GM18499 (cell line): Measurements from ENCODE around the gene RPL18.

Source experiments
- ATAC-seq: cut with Tn5 transposase; IDR thresholded peaks from one replicate; pipeline ENCODE4 v1.9.1; 2021; ENCODE audit warnings: moderate number of reproducible peaks; ENCODE audit not compliant: insufficient read depth, unreplicated experiment

RPL18 gene

DNA sequence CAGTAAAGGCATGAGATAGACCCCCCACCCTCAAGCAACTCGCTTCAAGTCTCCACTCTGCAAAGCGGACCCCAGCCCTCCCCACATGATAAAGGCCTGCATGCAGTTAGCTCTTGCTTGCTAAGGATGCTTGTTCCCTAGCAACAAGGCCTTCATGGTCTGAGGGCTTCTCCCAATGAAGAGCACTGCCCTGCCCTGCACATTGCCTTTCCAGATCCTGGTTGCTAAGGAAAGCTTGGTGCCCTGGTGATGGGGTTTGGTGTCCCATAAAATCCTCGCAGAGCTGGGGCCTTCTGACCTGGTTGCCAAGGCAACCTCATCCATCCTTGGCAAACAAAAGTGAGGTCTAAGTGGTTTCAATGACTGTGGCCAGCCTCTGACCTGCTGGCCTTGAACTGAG is 12.2 kb upstream of the RPL18 start:
- no peak for ATAC-seq

DNA sequence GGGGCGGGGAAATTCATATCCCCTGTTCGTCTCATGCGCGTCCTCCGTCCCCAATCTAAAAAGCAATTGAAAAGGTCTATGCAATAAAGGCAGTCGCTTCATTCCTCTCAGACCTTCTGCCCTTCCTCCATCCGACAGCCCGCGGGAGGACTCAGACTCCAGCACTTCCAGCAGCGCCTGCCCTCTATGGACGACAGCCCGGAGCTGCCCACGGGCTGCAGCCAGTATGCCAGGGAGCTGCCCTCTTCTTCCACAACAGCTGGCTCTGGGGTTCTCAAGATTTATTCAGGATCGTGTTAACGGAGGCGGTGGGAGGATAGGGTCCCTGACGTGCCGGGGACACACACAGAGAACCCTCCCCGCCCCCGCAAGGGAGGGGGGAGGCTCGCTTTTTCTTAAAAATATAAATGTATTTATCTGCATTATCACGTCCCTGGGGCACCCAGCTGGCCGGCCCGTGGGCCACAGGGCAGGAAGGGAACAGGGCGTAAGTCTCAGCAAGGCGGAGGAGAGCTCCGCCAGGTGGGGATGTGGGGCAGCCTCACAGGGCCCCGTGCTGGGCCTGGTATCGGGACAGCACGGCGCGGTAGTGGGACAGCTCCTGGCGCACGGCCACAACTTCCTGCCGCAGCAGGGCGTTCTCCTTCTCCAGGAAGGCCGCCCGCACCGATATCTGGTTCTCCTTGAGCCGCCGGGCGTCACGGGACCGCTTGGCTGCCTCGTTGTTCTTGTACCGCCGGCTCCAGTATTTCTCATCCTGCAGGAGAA is 11.5 kb upstream of the RPL18 start:
- ATAC-seq = no peak

DNA sequence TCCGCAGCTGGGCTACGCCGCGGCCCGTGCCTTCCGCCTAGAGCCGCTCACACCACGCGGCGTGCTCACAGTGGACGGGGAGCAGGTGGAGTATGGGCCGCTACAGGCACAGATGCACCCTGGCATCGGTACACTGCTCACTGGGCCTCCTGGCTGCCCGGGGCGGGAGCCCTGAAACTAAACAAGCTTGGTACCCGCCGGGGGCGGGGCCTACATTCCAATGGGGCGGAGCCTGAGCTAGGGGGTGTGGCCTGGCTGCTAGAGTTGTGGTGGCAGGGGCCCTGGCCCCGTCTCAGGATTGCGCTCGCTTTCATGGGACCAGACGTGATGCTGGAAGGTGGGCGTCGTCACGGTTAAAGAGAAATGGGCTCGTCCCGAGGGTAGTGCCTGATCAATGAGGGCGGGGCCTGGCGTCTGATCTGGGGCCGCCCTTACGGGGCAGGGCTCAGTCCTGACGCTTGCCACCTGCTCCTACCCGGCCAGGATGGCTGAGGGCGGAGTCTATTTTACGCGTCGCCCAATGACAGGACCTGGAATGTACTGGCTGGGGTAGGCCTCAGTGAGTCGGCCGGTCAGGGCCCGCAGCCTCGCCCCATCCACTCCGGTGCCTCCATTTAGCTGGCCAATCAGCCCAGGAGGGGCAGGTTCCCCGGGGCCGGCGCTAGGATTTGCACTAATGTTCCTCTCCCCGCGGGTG is 10.8 kb upstream of the RPL18 start:
- ATAC-seq = no peak

DNA sequence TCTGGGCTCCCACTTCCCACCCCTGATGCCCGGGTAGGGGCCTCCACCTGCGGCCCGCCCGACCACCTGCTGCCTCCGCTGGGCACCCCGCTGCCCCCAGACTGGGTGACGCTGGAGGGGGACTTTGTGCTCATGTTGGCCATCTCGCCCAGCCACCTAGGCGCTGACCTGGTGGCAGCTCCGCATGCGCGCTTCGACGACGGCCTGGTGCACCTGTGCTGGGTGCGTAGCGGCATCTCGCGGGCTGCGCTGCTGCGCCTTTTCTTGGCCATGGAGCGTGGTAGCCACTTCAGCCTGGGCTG is 10.3 kb upstream of the RPL18 start:
- ATAC-seq = no peak

DNA sequence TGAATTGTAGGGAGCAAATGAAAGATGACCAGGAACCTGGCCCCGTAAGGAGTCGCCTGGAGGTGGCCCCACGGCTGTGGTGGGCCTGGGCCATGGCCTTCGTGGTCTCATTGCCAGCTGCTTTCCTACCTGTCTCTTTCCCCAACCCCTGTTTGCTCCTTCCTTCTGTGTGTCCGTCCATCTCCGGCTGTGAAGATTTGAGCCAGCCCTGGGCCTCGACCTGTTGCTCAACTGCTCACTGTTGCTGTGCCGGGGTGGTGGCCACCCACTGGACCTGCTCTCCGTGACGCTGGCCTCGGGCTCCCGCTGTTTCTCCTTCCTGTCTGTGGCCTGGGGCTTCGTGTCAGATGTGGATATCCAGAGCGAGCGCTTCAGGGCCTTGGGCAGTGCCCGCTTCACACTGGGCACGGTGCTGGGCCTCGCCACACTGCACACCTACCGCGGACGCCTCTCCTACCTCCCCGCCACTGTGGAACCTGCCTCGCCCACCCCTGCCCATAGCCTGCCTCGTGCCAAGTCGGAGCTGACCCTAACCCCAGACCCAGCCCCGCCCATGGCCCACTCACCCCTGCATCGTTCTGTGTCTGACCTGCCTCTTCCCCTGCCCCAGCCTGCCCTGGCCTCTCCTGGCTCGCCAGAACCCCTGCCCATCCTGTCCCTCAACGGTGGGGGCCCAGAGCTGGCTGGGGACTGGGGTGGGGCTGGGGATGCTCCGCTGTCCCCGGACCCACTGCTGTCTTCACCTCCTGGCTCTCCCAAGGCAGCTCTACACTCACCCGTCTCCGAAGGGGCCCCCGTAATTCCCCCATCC is 9.7 kb upstream of the RPL18 start:
- no peak for ATAC-seq

DNA sequence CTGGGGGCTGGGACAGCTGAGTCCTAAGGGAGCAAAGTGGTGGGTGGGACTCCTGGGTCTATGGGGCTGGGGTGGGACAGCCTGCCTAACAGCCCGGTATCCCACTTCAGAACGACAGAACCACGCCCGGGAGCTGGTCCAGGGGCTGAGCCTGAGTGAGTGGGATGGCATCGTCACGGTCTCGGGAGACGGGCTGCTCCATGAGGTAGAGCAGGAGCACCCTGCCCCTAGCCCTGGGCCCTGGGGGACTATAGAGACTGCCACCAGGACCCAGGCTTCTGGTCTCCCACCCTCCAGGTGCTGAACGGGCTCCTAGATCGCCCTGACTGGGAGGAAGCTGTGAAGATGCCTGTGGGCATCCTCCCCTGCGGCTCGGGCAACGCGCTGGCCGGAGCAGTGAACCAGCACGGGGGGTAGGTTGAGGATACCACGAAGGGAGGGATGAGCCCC is 8.9 kb upstream of the RPL18 start:
- no peak for ATAC-seq

DNA sequence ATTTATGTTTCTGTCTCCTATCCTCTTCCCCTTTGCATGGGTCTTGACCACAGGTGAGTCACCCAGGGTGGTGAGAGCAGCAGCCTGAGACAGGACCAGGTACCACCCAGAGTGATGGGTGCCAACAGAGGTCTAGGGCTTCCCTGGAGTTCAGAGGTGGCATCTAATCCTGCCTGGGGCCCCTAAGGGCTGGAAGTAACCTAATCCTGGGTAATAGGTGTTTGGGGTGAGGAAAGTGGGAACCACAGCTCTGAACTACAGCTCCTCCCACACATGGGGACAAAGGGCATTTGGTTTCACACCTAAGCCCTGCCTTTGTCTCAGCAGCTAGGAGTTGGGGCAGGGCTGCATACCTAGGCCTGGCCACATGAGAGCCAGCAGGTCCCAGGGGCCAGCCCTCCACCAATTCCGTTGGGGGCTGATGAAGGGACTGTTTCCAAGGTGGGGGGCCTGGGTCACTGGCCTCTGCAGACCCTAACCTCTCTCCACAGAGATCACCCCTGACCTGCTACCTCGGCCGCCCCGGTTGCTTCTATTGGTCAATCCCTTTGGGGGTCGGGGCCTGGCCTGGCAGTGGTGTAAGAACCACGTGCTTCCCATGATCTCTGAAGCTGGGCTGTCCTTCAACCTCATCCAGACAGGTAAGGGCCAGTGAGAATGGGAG is 8.4 kb upstream of the RPL18 start:
- ATAC-seq = no peak

DNA sequence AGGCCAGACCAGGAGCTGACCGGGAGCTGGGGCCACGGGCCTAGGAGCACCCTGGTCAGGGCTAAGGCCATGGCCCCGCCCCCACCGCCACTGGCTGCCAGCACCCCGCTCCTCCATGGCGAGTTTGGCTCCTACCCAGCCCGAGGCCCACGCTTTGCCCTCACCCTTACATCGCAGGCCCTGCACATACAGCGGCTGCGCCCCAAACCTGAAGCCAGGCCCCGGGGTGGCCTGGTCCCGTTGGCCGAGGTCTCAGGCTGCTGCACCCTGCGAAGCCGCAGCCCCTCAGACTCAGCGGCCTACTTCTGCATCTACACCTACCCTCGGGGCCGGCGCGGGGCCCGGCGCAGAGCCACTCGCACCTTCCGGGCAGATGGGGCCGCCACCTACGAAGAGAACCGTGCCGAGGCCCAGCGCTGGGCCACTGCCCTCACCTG is 6.9 kb upstream of the RPL18 start:
- ATAC-seq = no peak

DNA sequence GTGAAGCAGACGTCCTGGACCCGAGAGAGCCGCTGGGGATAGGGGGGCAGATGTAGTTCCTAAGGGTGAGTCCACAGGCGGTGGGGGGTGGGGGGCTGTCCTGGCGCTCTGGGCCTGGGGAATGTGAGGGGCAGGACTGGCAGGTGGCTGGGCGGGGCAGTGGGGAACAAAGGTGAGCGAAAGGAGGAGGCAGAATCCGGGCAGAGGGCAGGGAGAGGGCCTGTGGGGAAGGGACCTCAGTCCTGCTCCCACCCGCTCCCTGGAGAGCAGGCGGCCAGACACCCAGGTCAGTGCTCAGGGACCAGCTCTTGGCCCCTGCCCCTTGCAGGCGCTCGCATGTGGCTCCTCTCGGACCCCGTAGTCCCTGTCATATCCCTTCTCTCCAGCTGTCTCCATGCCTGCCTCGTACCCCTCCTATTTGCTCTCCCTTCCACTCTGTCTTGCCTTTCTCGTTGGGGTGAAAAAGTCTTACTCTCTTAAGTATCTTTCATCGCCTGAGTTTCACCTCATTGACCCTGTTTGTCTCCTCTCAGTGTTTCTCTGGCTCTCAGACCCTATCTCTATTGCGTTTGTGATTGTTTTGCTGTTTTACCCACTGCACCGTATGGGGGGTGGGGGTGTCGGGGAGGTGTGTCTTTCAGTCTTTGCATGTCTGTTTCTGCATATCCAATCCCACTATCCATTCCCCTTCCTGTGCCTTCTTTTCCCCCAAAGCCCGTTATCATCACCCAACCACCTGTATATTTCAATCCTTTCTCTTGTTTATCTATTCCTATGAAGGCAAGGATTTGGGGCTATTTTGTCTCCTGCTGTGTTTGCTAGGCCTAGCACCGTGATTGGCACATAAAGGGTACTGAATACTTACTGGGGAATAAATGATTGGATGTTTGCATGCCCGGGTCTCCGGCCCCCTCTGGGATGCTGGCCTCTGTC is 6.1 kb upstream of the RPL18 start:
- no peak for ATAC-seq

DNA sequence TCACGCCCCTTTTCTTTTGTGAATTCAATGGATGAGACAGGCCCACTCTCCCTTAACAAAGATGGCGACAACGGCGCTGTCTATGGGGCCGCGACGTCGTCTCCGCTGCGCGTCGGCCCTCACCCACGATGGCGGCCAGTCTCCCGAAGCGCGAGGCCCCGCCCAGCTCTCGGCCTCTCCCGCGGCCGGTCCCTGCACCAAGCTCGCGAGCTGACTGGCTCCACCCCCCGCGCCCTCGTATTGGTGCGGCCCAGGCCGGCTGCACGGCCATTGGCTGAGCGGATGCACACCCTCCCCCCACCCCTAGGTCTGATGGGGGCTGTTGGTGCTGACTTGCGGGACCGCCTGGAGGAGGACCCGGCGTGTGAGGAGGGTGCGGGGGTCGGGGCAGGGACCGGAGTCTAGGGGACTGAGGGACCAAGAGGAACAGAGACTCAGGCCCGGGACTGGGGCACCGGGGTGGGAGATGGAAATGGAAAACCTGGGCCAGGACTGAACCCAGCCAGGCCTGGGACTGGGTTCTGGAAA is 5.2 kb upstream of the RPL18 start:
- ATAC-seq = no peak

DNA sequence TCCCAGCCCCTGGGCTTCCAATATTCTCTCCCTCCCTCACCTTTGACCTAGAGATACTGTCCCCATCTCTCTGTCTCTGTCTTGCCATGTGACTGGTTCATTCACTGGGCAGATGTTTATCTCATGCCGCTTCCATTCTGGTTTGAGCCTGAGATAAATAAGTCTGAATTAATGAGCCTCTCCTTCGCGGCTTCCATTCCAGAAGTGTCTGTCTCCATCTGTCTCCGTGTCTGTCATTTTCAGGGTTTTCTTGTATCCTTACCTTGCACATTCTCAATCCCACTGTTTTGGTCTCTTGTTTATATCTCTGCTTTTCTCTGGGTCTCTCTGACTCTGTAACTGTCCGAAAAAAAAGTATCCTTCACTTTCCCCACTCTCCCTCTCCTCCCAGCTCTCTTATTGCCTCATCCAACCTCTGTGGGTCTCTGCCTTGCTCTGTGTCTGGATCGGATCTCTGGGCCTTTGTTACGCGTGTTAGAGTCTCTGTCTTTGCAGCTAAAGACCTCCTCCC is 4.6 kb upstream of the RPL18 start:
- no peak for ATAC-seq

DNA sequence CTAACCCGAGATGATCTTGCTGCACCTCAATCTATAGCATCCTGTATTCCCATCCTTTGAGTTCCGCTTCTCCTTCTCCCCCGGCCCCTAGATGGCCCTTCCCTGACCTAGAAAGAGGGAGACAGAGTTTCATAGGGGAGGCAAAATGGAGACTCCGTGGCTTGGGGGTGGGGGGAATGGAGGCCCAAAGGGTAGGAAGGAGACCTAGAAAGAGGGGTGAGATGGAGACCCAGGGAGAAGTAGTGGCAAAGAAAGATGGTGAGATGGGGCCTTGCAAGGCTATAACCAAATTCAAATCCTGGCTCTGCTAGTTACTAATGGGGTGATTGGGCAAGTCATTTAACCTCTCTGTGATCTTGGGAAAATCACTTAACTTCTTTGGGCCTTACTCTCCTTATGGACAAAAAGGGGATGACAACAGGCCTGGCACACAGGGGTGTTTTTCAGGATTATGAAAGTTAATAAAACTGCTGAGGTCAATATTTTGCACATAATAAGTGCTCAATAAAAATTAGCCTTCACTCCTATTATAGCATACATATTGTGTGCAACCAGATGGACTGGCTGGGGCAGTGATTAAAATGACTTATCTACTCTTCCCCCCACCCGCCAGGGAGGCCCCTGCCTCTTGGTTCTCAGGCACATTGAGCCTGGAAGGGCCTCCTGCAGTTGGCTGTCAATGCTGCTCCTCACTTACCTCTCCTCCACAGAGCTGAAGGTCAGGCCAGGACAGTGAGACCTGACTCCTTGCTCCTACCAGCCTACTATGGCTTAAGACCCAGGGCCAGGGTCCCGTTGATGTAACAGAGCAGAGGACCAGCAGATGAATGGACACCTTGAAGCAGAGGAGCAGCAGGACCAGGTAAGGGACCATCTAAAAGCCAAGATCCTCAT is 961 bp upstream of the RPL18 start:
- ATAC-seq = no peak

DNA sequence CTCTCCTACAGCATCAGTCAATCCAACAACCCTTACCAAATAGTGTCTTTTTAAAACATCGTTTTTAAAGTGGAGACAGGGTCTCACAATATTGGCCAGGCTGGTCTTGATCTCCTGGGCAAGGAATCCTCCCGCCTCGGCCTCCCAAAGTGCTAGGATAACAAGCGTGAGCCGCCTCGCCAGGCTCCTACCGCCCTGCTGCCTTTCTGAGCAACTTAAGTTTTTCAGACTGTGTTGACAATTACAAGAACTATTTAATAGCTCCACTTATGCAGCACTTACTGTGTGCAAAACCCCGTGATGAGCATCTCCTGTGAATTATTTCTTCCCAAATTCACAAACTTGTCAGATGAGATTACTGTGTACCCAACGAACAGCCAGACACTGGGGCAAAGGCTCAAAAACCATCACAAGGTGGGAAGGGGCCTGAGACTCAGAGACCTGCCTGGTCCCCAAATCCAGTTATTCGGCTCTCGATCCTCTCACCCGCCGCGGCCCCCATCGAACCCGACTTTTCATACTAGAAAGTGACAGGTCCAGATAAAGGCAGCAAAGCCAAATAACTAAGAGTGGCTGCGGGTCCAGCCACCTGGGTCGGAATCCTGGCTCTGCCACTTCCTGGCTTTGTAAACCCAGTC is 581 bp downstream of the RPL18 start:
- no peak for ATAC-seq

DNA sequence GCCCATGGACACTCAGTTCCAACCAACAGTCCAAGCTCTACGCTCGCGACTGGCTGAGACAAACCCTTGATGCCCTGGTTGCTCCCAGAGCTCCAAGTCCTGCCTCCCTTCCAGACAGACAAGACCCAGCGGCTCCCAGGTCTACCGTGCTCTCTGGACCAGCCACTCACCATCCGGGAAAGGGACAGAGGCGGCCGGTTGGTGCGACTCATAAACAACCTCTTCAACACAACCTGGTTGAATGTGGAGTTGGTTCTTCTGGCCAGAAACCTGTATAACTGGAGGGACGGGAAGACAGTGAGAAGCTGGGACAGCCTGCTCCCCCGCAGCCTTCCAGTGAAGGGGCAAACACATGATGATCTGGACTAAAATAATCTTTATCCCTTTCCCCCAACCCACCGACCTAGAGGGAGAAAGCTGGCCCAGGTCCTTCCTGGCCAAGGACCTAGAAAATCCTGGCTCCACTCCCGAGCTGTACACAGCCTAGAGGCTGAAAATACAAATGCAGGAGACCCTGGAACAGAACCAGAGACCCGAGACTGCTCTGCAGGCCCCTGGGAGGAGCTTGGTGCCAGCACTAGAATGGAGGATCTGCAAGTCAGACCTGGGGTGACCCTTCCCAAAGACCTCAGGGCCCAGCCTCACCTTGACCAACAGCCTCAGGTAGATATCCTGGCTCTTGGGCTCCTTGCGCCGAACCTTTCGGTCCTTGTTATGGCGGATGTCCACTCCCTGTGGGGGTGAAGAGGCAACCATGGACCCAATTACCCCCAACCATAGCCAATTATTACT is 1.6 kb downstream of the RPL18 start:
- ATAC-seq = no peak

DNA sequence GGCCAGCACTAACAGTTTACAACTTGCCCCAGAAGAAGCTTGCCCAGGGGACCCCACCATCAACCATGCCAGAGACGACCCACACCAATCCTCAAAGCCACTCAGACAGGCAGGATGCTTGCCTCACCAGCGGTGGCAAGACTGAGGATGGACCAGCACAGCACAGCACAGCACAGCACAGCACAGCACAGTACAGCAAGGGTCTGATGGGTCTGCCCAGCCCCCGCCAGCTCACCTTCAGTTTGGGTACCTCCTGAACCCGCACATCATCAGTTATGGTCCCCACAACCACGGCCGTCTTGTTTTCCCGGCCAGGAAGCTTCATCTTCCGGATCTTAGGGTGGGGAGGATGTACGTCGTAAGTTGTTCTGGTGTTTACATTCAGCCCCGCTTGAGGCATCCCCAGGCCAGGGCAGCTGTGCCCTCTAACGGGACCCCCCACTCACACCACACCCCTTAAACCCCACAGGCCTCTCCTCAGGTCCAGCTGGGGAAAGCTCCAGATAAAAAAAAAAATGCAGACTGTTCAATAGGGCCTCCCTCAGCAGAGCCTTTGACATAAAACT is 2.4 kb downstream of the RPL18 start:
- no peak for ATAC-seq

DNA sequence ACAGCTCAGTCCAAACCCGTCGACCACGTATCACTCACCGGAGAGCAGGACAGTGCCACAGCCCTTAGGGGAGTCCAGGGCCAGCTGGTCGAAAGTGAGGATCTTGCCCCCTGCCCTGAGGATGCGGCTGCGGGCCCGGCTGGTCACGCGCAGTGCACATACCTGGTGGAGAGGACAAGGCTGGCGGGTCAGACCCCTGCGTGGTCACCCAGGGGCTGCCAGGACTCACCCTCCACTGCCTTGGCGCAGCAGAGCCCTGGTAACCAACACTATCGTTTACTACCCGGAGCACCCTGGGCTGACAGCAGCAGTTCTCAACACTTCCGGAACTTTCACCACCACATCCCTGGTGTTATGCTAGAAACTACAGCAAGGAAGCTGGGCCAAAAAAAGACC is 2.9 kb downstream of the RPL18 start:
- no peak for ATAC-seq
